Vagina (tissue), 2 donors: ENCODE results near the gene ACE2.

ENCODE experiments used
- CTCF ChIP-seq, 3 experiments: fragments of 450-650 bp in 2 of 3; fragments of 200-600 bp in 1 of 3; sonication (generic) in 1 of 3; IDR thresholded peaks; one replicate each; pipeline ENCODE4 v1.5.1; 2017 to 2019; ENCODE audit warnings: antibody characterized with exemption in 3 of 3, mild to moderate bottlenecking in 2 of 3, moderate library complexity in 2 of 3
- POLR2AphosphoS5 ChIP-seq, 2 donors: sonication (generic); formaldehyde crosslinking; IDR thresholded peaks; one replicate each; pipeline ENCODE4 v1.9.0; 2017; ENCODE audit warnings: antibody characterized with exemption in 2 of 2, mild to moderate bottlenecking in 2 of 2, low read depth in 1 of 2; ENCODE audit not compliant: insufficient read depth in 1 of 2

- TF ChIP-seq CTCF (IDR thresholded peaks at IDR 0.05) (no peak), POLR2AphosphoS5 (IDR thresholded peaks at IDR 0.05; ENCODE audit: insufficient read depth in 1 of 2, low read depth in 1 of 2) (no peak)
Observed at GRCh38 chrX:15522464-15522863, 78.3 kb downstream of the ACE2 start.
